HCT116 (cell line): ENCODE data around the gene CACNA2D3. TPM values are rescaled to one million over a fixed set of nuclear protein-coding genes. Genes with fewer than 3 reads are reported as not detected.

ENCODE experiments used
- ATAC-seq: fragments of 200-7000 bp; cut with Tn5 transposase; 2 replicates; pipeline ENCODE4 v1.9.1; 2020; ENCODE audit warnings: mild to moderate bottlenecking, moderate library complexity
- BruUV-seq: library from RNA; stranded (reverse); fragments of 400-500 nt; replicated peaks from 2 replicates; lab custom pipeline; 2021; lab: Mats Ljungman, UMichigan
- CTCF ChIA-PET: fragments of 300-600 bp; sonication (Branson Sonifier 250); formaldehyde crosslinking; loops from one replicate; lab custom pipeline; 2021; ENCODE audit warnings: antibody characterized with exemption; lab: Charles Lee
- POLR2A ChIA-PET: fragments of 300-600, 350-600 bp; sonication (Branson Sonifier 250); formaldehyde crosslinking; loops from one replicate; lab custom pipeline; 2021; ENCODE audit warnings: antibody characterized with exemption; lab: Charles Lee
- RAD21 ChIA-PET, 2 experiments: fragments of 300-600 bp; sonication (Branson Sonifier 250); formaldehyde crosslinking; loops; one replicate each; lab custom pipeline; 2023; ENCODE audit warnings: low total read pairs in 2 of 2; ENCODE audit not compliant: uncharacterized antibody in 2 of 2, unreplicated experiment in 2 of 2, low non-redundant PET in 1 of 2; lab: Charles Lee
- DNase-seq: peaks from one replicate; pipeline ENCODE4 v3.0.0-alpha.2; 2010; ENCODE audit warnings: low read depth, low spot score
- H2AFZ ChIP-seq: fragments of 200-600 bp; shearing (Covaris generic), sonication (generic); 2 replicates; pipeline ENCODE4 v1.6.1; 2017; ENCODE audit warnings: low read depth, mixed run types, mixed read lengths, antibody characterized with exemption, low read length; ENCODE audit not compliant: poor library complexity, severe bottlenecking
- H3K27ac ChIP-seq: 2 replicates; pipeline ENCODE4 v1.5.1; 2012; ENCODE audit warnings: low read depth, low read length
- H3K27me3 ChIP-seq: fragments of 200-600 bp; sonication (generic); 2 replicates; pipeline ENCODE4 v1.6.1; 2016; ENCODE audit warnings: mixed run types, low read length, mixed read lengths; ENCODE audit not compliant: insufficient read depth
- H3K36me3 ChIP-seq, 2 experiments: fragments of 200-500 bp in 1 of 2; fragments of 200-600 bp in 1 of 2; sonication (Bioruptor generic) in 1 of 2; sonication (generic) in 1 of 2; 2 replicates each; pipeline versions ENCODE4 v1.5.1 to v1.6.1; 2014 to 2016; ENCODE audit warnings: low read length in 2 of 2, inconsistent platforms in 1 of 2, mixed read lengths in 1 of 2, mixed run types in 1 of 2; ENCODE audit not compliant: insufficient read depth in 2 of 2, control insufficient read depth in 1 of 2
- H3K4me1 ChIP-seq, 2 experiments: fragments of 200-600 bp in 1 of 2; sonication (generic) in 1 of 2; 2 replicates each; pipeline versions ENCODE4 v1.5.1 to v1.6.1; 2012 to 2017; ENCODE audit warnings: low read length in 2 of 2, inconsistent platforms in 1 of 2, mild to moderate bottlenecking in 1 of 2, mixed read lengths in 1 of 2, mixed run types in 1 of 2, moderate library complexity in 1 of 2; ENCODE audit not compliant: insufficient read depth in 2 of 2, control insufficient read depth in 1 of 2
- H3K4me2 ChIP-seq: fragments of 200-600 bp; sonication (generic); 2 replicates; pipeline ENCODE4 v1.6.1; 2017; ENCODE audit warnings: mixed run types, low read length, mixed read lengths
- H3K4me3 ChIP-seq, 2 experiments: fragments of 200-600 bp in 1 of 2; sonication (generic) in 1 of 2; replicated peaks in 1 of 2; 2 replicates each; pipeline ENCODE4 v1.5.1; 2011 to 2016; ENCODE audit warnings: low read length in 2 of 2, control low read depth in 1 of 2, low read depth in 1 of 2, mild to moderate bottlenecking in 1 of 2, mixed read lengths in 1 of 2, mixed run types in 1 of 2
- H3K79me2 ChIP-seq: fragments of 200-600 bp; sonication (generic); 2 replicates; pipeline ENCODE4 v1.6.1; 2017; ENCODE audit warnings: mild to moderate bottlenecking, mixed run types, low read length, moderate library complexity, mixed read lengths; ENCODE audit not compliant: insufficient read depth
- H3K9ac ChIP-seq: fragments of 200-600 bp; sonication (generic); 2 replicates; pipeline ENCODE4 v1.6.1; 2016; ENCODE audit warnings: low read length, mixed read lengths
- H3K9me2 ChIP-seq: fragments of 200-600 bp; sonication (generic), shearing (Covaris generic); 2 replicates; pipeline ENCODE4 v1.6.1; 2017; ENCODE audit warnings: mixed run types, mild to moderate bottlenecking, moderate library complexity; ENCODE audit not compliant: insufficient read depth
- H3K9me3 ChIP-seq, 2 experiments: fragments of 200-500 bp in 1 of 2; fragments of 200-600 bp in 1 of 2; sonication (Bioruptor generic) in 1 of 2; sonication (generic) in 1 of 2; 2 replicates each; pipeline ENCODE4 v1.6.1; 2014 to 2017; ENCODE audit warnings: low read length in 2 of 2, mixed read lengths in 2 of 2, inconsistent platforms in 1 of 2, low read depth in 1 of 2, mild to moderate bottlenecking in 1 of 2, mixed run types in 1 of 2, moderate library complexity in 1 of 2; ENCODE audit not compliant: control insufficient read depth in 1 of 2, insufficient read depth in 1 of 2
- H4K20me1 ChIP-seq: fragments of 200-600 bp; sonication (generic), shearing (Covaris generic); 2 replicates; pipeline ENCODE4 v1.6.1; 2017; ENCODE audit warnings: mixed run types, mild to moderate bottlenecking, moderate library complexity; ENCODE audit not compliant: insufficient read depth
- CEBPB ChIP-seq: IDR thresholded peaks from 2 replicates; pipeline ENCODE4 v1.6.1; 2012; ENCODE audit warnings: low read depth
- EGR1 ChIP-seq: IDR thresholded peaks from 2 replicates; pipeline ENCODE4 v1.6.1; 2012; ENCODE audit warnings: low read depth
- POLR2AphosphoS5 ChIP-seq: IDR thresholded peaks from 2 replicates; pipeline ENCODE4 v1.6.1; 2011; ENCODE audit warnings: mild to moderate bottlenecking, low read depth, low read length, moderate library complexity
- RAD21 ChIP-seq: IDR thresholded peaks from 2 replicates; pipeline ENCODE4 v1.6.1; 2012; ENCODE audit warnings: low read depth, mild to moderate bottlenecking
- SIN3A ChIP-seq: IDR thresholded peaks from 2 replicates; pipeline ENCODE4 v1.6.1; 2012; ENCODE audit warnings: low read depth
- ZFX ChIP-seq: fragments of 450-650 bp; IDR thresholded peaks from 2 replicates; pipeline ENCODE4 v1.6.1; 2017
- ZNF274 ChIP-seq: fragments of 200-500 bp; sonication (Bioruptor generic); IDR thresholded peaks from 2 replicates; pipeline ENCODE4 v1.6.1; 2014; ENCODE audit warnings: mild to moderate bottlenecking, low read depth, low read length, inconsistent platforms
- intact Hi-C: fragments of 100-400 bp; cut with micrococcal nuclease; formaldehyde crosslinking; loops from 2 replicates; pipeline ENCODE4 v1.10.0; 2022
- total RNA-seq: library from RNA; stranded (reverse); gene quantifications from one replicate; pipeline ENCODE4 v1.2.1, GENCODE V29; 2021; ENCODE audit not compliant: unreplicated experiment
- TF ChIP-seq, protein P1 (sequence below): IDR thresholded peaks from 2 replicates; pipeline ENCODE4 v1.6.1; 2012
- TF ChIP-seq, protein P2 (sequence below): IDR thresholded peaks from 2 replicates; pipeline ENCODE4 v1.6.1; 2012
- TF ChIP-seq, protein P3 (sequence below): IDR thresholded peaks from 2 replicates; pipeline ENCODE4 v1.6.1; 2012; ENCODE audit warnings: low read depth
- TF ChIP-seq, protein P4 (sequence below), 3 experiments: fragments of 200-600 bp in 1 of 3; sonication (generic) in 1 of 3; IDR thresholded peaks in 2 of 3; conservative IDR thresholded peaks in 1 of 3; 2 replicates each; pipeline ENCODE4 v1.5.1; 2012 to 2017; ENCODE audit warnings: low read depth in 2 of 3, low read length in 2 of 3, antibody characterized with exemption in 1 of 3, borderline replicate concordance in 1 of 3, control low read depth in 1 of 3, mild to moderate bottlenecking in 1 of 3, mixed read lengths in 1 of 3, mixed run types in 1 of 3, moderate library complexity in 1 of 3; ENCODE audit not compliant: insufficient read depth in 1 of 3

CACNA2D3 gene
- total RNA-seq, 1 experiment from 2014 or later, result 0.20 TPM

DNA sequence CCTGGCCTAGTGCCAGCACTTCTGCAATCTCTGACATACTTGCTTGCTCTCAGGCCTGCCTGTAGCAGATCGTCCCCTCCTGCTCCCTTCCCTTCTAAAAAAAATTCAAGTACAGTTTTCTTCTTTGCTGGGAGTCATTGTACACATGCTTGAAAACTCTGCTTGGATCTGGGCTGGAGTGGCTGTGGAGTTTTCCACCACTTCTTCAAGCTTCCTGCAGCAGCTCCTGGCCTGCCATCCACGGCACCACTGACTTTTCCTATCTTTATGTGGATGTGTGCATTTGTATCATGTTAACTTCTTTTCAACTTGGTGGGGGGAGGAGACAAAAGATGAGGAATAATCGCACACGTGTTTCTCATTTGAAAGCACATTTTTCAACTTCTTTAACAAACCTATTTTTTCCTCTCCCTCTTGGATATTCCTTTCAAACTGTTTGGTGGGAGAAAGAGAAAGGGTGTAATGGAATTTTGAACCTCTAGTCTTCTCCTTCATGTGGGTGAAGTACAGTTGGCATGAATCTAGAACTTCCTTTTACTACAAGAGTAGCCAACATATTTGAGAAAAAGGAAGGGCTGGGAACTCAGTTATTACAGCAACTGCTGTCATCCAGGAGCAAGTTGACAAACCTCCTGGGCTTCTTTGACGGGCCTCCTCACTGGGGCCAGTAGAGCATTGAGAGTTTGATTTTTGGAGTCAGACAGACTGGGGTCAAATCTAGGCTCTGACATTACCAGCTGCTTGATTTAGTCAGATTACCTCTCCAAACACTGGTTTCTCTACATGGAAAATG is 866.7 kb downstream of the CACNA2D3 start:
- intact Hi-C loops, result no loop called here
- ChIA-PET CTCF (no interaction called here), RAD21 (no interaction called here), POLR2A (no interaction called here)
- H2AFZ ChIP-seq, result no peak overlapping the region
- H3K9me3 ChIP-seq, result peaks cover 0 to 17% of the 10 kb centered on the region in 2 experiments; a peak in 2 of 4 replicates
- H3K9me2 ChIP-seq, result no peaks in the 10 kb centered on the region
- H3K9ac ChIP-seq, result no peak overlapping the region
- H3K36me3 ChIP-seq, result no peaks in the 10 kb centered on the region
- DNase-seq (no peak), ATAC-seq (no peak)
- BruUV-seq, result no TSS peak
- TF ChIP-seq EGR1, result no peak
- TF ChIP-seq, protein P1, sequence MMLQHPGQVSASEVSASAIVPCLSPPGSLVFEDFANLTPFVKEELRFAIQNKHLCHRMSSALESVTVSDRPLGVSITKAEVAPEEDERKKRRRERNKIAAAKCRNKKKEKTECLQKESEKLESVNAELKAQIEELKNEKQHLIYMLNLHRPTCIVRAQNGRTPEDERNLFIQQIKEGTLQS, result no peak
- no peak for TF ChIP-seq ZNF274
- no peak for TF ChIP-seq POLR2AphosphoS5
- TF ChIP-seq RAD21, result no peak
- TF ChIP-seq, protein P2, sequence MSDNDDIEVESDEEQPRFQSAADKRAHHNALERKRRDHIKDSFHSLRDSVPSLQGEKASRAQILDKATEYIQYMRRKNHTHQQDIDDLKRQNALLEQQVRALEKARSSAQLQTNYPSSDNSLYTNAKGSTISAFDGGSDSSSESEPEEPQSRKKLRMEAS, result no peak
- TF ChIP-seq ZFX, result no peak
- TF ChIP-seq, protein P3, sequence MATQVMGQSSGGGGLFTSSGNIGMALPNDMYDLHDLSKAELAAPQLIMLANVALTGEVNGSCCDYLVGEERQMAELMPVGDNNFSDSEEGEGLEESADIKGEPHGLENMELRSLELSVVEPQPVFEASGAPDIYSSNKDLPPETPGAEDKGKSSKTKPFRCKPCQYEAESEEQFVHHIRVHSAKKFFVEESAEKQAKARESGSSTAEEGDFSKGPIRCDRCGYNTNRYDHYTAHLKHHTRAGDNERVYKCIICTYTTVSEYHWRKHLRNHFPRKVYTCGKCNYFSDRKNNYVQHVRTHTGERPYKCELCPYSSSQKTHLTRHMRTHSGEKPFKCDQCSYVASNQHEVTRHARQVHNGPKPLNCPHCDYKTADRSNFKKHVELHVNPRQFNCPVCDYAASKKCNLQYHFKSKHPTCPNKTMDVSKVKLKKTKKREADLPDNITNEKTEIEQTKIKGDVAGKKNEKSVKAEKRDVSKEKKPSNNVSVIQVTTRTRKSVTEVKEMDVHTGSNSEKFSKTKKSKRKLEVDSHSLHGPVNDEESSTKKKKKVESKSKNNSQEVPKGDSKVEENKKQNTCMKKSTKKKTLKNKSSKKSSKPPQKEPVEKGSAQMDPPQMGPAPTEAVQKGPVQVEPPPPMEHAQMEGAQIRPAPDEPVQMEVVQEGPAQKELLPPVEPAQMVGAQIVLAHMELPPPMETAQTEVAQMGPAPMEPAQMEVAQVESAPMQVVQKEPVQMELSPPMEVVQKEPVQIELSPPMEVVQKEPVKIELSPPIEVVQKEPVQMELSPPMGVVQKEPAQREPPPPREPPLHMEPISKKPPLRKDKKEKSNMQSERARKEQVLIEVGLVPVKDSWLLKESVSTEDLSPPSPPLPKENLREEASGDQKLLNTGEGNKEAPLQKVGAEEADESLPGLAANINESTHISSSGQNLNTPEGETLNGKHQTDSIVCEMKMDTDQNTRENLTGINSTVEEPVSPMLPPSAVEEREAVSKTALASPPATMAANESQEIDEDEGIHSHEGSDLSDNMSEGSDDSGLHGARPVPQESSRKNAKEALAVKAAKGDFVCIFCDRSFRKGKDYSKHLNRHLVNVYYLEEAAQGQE, result no peak
- TF ChIP-seq, protein P4, sequence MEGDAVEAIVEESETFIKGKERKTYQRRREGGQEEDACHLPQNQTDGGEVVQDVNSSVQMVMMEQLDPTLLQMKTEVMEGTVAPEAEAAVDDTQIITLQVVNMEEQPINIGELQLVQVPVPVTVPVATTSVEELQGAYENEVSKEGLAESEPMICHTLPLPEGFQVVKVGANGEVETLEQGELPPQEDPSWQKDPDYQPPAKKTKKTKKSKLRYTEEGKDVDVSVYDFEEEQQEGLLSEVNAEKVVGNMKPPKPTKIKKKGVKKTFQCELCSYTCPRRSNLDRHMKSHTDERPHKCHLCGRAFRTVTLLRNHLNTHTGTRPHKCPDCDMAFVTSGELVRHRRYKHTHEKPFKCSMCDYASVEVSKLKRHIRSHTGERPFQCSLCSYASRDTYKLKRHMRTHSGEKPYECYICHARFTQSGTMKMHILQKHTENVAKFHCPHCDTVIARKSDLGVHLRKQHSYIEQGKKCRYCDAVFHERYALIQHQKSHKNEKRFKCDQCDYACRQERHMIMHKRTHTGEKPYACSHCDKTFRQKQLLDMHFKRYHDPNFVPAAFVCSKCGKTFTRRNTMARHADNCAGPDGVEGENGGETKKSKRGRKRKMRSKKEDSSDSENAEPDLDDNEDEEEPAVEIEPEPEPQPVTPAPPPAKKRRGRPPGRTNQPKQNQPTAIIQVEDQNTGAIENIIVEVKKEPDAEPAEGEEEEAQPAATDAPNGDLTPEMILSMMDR (IDR thresholded peaks at IDR 0.05 in 2 of 3, conservative IDR thresholded peaks at IDR 0.05 in 1 of 3; ENCODE audit: borderline replicate concordance in 1 of 3, insufficient read depth in 1 of 3, low read depth in 2 of 3, low read length in 2 of 3), result no peak
- TF ChIP-seq CEBPB, result no peak
- TF ChIP-seq SIN3A, result no peak
- no peaks in the 10 kb centered on the region for H3K4me1 ChIP-seq
- no peaks in the 10 kb centered on the region; the same call in 1 of the 2 replicates for H4K20me1 ChIP-seq
- H3K4me3 ChIP-seq, result no peak overlapping the region
- no peak overlapping the region for H3K4me2 ChIP-seq
- H3K27me3 ChIP-seq, result no peaks in the 10 kb centered on the region
- no peaks in the 10 kb centered on the region for H3K79me2 ChIP-seq
- H3K27ac ChIP-seq, result no peak overlapping the region
